GM23338 (cell line): Measurements from ENCODE around the gene OLFM1. TPM values are rescaled to one million over a fixed set of nuclear protein-coding genes. Genes with fewer than 3 reads are reported as not detected.

Experiments used
- ATAC-seq: fragments of 200-7000 bp; cut with Tn5 transposase; 3 replicates; pipeline ENCODE4 v1.9.1; 2020
- DNase-seq: peaks from one replicate; pipeline ENCODE4 v3.0.0-alpha.2; 2015; ENCODE audit warnings: low spot score
- H2AFZ ChIP-seq: fragments of 200-600 bp; sonication (generic); 2 replicates; pipeline ENCODE4 v1.8.0; 2016; ENCODE audit warnings: antibody characterized with exemption, mild to moderate bottlenecking, moderate library complexity
- H3F3A ChIP-seq: fragments of 200-600 bp; sonication (generic); replicated peaks from 2 replicates; pipeline ENCODE4 v1.8.0; 2017; ENCODE audit warnings: antibody characterized with exemption, mixed run types, low read depth
- H3K27ac ChIP-seq: fragments of 200-600 bp; sonication (generic); 2 replicates; pipeline ENCODE4 v1.6.1; 2016; ENCODE audit warnings: low read depth
- H3K27me3 ChIP-seq: fragments of 200-600 bp; sonication (generic); 2 replicates; pipeline ENCODE4 v1.8.0; 2016; ENCODE audit warnings: mild to moderate bottlenecking, mixed run types, moderate library complexity; ENCODE audit not compliant: insufficient read depth
- H3K36me3 ChIP-seq: fragments of 200-600 bp; sonication (generic); 2 replicates; pipeline ENCODE4 v1.8.0; 2016; ENCODE audit warnings: mild to moderate bottlenecking; ENCODE audit not compliant: insufficient read depth
- H3K4me1 ChIP-seq: fragments of 200-600 bp; sonication (generic); 2 replicates; pipeline ENCODE4 v1.8.0; 2016; ENCODE audit warnings: mild to moderate bottlenecking, moderate library complexity; ENCODE audit not compliant: insufficient read depth
- H3K4me2 ChIP-seq: fragments of 200-600 bp; sonication (generic); 2 replicates; pipeline ENCODE4 v1.7.1; 2017; ENCODE audit warnings: mixed run types
- H3K4me3 ChIP-seq: fragments of 200-600 bp; sonication (generic); 2 replicates; pipeline ENCODE4 v1.6.1; 2016; ENCODE audit warnings: mixed run types
- H3K79me2 ChIP-seq: fragments of 200-600 bp; sonication (generic); replicated peaks from 2 replicates; pipeline ENCODE4 v1.8.0; 2017; ENCODE audit warnings: mild to moderate bottlenecking; ENCODE audit not compliant: insufficient read depth
- H3K9me2 ChIP-seq: fragments of 200-600 bp; sonication (generic); 2 replicates; pipeline ENCODE4 v1.8.0; 2017; ENCODE audit not compliant: insufficient read depth
- H4K20me1 ChIP-seq: fragments of 200-600 bp; sonication (generic); replicated peaks from 2 replicates; pipeline ENCODE4 v1.8.0; 2017; ENCODE audit warnings: mild to moderate bottlenecking; ENCODE audit not compliant: insufficient read depth
- H3K27ac Mint-ChIP-seq: 2 replicates; pipeline ENCODE4 v1.8.0; 2020; ENCODE audit warnings: inconsistent platforms, mild to moderate bottlenecking, moderate library complexity, mixed read lengths
- H3K27me3 Mint-ChIP-seq: 3 replicates; pipeline ENCODE4 v1.8.0; 2022; ENCODE audit warnings: low read depth, mild to moderate bottlenecking, moderate library complexity, mixed read lengths, inconsistent platforms; ENCODE audit not compliant: insufficient read depth, poor library complexity
- H3K36me3 Mint-ChIP-seq: 3 replicates; pipeline ENCODE4 v1.8.0; 2021; ENCODE audit warnings: low read depth, mild to moderate bottlenecking, inconsistent platforms, moderate library complexity, mixed read lengths
- H3K4me1 Mint-ChIP-seq: 3 replicates; pipeline ENCODE4 v1.8.0; 2020; ENCODE audit warnings: mild to moderate bottlenecking, inconsistent platforms, mixed read lengths
- H3K4me3 Mint-ChIP-seq: 3 replicates; pipeline ENCODE4 v1.8.0; 2021; ENCODE audit warnings: moderate library complexity, mild to moderate bottlenecking, inconsistent platforms, mixed read lengths
- H3K9me3 Mint-ChIP-seq: 3 replicates; pipeline ENCODE4 v1.8.0; 2020; ENCODE audit warnings: moderate library complexity, mild to moderate bottlenecking, inconsistent platforms, mixed read lengths
- CREB1 ChIP-seq: fragments of 250-450 bp; sonication (Bioruptor Pico); IDR thresholded peaks from 2 replicates; pipeline ENCODE4 v1.5.0; 2020; ENCODE audit warnings: low read depth, mild to moderate bottlenecking, moderate library complexity
- ETS1 ChIP-seq: IDR thresholded peaks from 2 replicates; pipeline ENCODE4 v1.6.1; 2016; ENCODE audit warnings: antibody characterized with exemption
- EZH2phosphoT487 ChIP-seq: fragments of 200-600 bp; sonication (generic); IDR thresholded peaks from one replicate; pipeline ENCODE4 v1.8.1; 2018; ENCODE audit warnings: antibody characterized with exemption; ENCODE audit not compliant: unreplicated experiment
- JUNB ChIP-seq: IDR thresholded peaks from one replicate; pipeline ENCODE4 v1.6.1; 2016; ENCODE audit warnings: antibody characterized with exemption; ENCODE audit not compliant: unreplicated experiment
- NANOG ChIP-seq: IDR thresholded peaks from 2 replicates; pipeline ENCODE4 v1.6.1; 2016; ENCODE audit warnings: antibody characterized with exemption, borderline replicate concordance
- STAT1 ChIP-seq: IDR thresholded peaks from one replicate; pipeline ENCODE4 v1.6.1; 2016; ENCODE audit warnings: antibody characterized with exemption; ENCODE audit not compliant: unreplicated experiment
- ZNF114 ChIP-seq: fragments of 250-450 bp; sonication (Bioruptor Pico); IDR thresholded peaks from 2 replicates; pipeline ENCODE4 v1.5.0; 2020; ENCODE audit warnings: mild to moderate bottlenecking, moderate library complexity
- ZNF331 ChIP-seq: fragments of 250-450 bp; sonication (Bioruptor Pico); IDR thresholded peaks from 2 replicates; pipeline ENCODE4 v1.5.0; 2020; ENCODE audit warnings: low read depth, mild to moderate bottlenecking, moderate library complexity
- polyA plus RNA-seq: library from polyadenylated mRNA; unstranded; fragments of >200 nt; fragmentation: Nextera tagmentation; extraction: Ambion mirVana; gene quantifications from 2 replicates; pipeline ENCODE4 v1.2.1, GENCODE V29; 2016
- total RNA-seq: library from RNA; depleted of rRNA; stranded (reverse); fragments of >200 nt; shearing (Covaris generic); gene quantifications from 2 replicates; pipeline ENCODE4 v1.2.3, GENCODE V29; 2014
- TF ChIP-seq, protein P1 (sequence below): IDR thresholded peaks from one replicate; pipeline ENCODE4 v1.6.1; 2018; ENCODE audit warnings: antibody characterized with exemption; ENCODE audit not compliant: unreplicated experiment
- TF ChIP-seq, protein P2 (sequence below), 2 experiments: fragments of 200-600 bp in 1 of 2; sonication (generic) in 1 of 2; conservative IDR thresholded peaks; 2 replicates each; pipeline versions ENCODE4 v1.5.1 to v1.6.1; 2016 to 2017; ENCODE audit warnings: antibody characterized with exemption in 2 of 2, low read depth in 2 of 2, mild to moderate bottlenecking in 2 of 2, moderate library complexity in 1 of 2

OLFM1 gene
- total and polyA plus RNA-seq, 2 experiments from 2014 or later = 20.6 to 40.1 TPM

- no peak overlapping the region for H3K4me3 Mint-ChIP-seq
- no peaks in the 10 kb centered on the region for H3K27me3 ChIP-seq
- H3K4me3 ChIP-seq = no peak overlapping the region
- H3K36me3 Mint-ChIP-seq = peaks cover 3% of the 10 kb centered on the region; the same call in 2 of the 3 replicates
- H3K4me1 ChIP-seq = no peaks in the 10 kb centered on the region
- H2AFZ ChIP-seq = no peak overlapping the region
- no peaks in the 10 kb centered on the region for H3K4me1 Mint-ChIP-seq
- no peak overlapping the region for H3K27ac ChIP-seq
- H3K9me3 Mint-ChIP-seq = peaks cover 6% of the 10 kb centered on the region; the same call in 1 of the 3 replicates
- H3K9me2 ChIP-seq = no peaks in the 10 kb centered on the region
- H3K36me3 ChIP-seq = no peaks in the 10 kb centered on the region
- TF ChIP-seq, protein P1, sequence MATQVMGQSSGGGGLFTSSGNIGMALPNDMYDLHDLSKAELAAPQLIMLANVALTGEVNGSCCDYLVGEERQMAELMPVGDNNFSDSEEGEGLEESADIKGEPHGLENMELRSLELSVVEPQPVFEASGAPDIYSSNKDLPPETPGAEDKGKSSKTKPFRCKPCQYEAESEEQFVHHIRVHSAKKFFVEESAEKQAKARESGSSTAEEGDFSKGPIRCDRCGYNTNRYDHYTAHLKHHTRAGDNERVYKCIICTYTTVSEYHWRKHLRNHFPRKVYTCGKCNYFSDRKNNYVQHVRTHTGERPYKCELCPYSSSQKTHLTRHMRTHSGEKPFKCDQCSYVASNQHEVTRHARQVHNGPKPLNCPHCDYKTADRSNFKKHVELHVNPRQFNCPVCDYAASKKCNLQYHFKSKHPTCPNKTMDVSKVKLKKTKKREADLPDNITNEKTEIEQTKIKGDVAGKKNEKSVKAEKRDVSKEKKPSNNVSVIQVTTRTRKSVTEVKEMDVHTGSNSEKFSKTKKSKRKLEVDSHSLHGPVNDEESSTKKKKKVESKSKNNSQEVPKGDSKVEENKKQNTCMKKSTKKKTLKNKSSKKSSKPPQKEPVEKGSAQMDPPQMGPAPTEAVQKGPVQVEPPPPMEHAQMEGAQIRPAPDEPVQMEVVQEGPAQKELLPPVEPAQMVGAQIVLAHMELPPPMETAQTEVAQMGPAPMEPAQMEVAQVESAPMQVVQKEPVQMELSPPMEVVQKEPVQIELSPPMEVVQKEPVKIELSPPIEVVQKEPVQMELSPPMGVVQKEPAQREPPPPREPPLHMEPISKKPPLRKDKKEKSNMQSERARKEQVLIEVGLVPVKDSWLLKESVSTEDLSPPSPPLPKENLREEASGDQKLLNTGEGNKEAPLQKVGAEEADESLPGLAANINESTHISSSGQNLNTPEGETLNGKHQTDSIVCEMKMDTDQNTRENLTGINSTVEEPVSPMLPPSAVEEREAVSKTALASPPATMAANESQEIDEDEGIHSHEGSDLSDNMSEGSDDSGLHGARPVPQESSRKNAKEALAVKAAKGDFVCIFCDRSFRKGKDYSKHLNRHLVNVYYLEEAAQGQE = no peak
- TF ChIP-seq ETS1 = no peak
- TF ChIP-seq, protein P2, sequence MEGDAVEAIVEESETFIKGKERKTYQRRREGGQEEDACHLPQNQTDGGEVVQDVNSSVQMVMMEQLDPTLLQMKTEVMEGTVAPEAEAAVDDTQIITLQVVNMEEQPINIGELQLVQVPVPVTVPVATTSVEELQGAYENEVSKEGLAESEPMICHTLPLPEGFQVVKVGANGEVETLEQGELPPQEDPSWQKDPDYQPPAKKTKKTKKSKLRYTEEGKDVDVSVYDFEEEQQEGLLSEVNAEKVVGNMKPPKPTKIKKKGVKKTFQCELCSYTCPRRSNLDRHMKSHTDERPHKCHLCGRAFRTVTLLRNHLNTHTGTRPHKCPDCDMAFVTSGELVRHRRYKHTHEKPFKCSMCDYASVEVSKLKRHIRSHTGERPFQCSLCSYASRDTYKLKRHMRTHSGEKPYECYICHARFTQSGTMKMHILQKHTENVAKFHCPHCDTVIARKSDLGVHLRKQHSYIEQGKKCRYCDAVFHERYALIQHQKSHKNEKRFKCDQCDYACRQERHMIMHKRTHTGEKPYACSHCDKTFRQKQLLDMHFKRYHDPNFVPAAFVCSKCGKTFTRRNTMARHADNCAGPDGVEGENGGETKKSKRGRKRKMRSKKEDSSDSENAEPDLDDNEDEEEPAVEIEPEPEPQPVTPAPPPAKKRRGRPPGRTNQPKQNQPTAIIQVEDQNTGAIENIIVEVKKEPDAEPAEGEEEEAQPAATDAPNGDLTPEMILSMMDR (conservative IDR thresholded peaks at IDR 0.05; ENCODE audit: low read depth in 2 of 2) = no peak
- TF ChIP-seq EZH2phosphoT487 = no peak
- TF ChIP-seq STAT1 = no peak
- TF ChIP-seq ZNF331 = no peak
- no peak overlapping the region for H3K27ac Mint-ChIP-seq
- no peak for DNase-seq
- H3K27me3 Mint-ChIP-seq = peaks cover 16% of the 10 kb centered on the region
- H3K4me2 ChIP-seq = no peak overlapping the region
- no peaks in the 10 kb centered on the region for H4K20me1 ChIP-seq
- ATAC-seq = no peak
- no peaks in the 10 kb centered on the region for H3F3A ChIP-seq
- no peaks in the 10 kb centered on the region for H3K79me2 ChIP-seq
Observed at GRCh38 chr9:135130207-135130976, 42.9 kb downstream of the OLFM1 start.

GRCh38 chr9:135131488-135131887, 44.0 kb downstream of the OLFM1 start:
- no peak overlapping the region for H3K27ac Mint-ChIP-seq
- H2AFZ ChIP-seq = no peak overlapping the region
- no peaks in the 10 kb centered on the region for H3K9me2 ChIP-seq
- no peaks in the 10 kb centered on the region for H3F3A ChIP-seq
- peaks cover 16% of the 10 kb centered on the region for H3K27me3 Mint-ChIP-seq
- no peak overlapping the region for H3K4me3 Mint-ChIP-seq
- peaks cover 3% of the 10 kb centered on the region; the same call in 2 of the 3 replicates for H3K36me3 Mint-ChIP-seq
- H3K4me3 ChIP-seq = no peak overlapping the region
- no peaks in the 10 kb centered on the region for H3K4me1 ChIP-seq
- ATAC-seq (no peak), DNase-seq (no peak)
- no peak overlapping the region for H3K27ac ChIP-seq
- H3K27me3 ChIP-seq = no peaks in the 10 kb centered on the region
- H3K9me3 Mint-ChIP-seq = peaks cover 6% of the 10 kb centered on the region; the same call in 1 of the 3 replicates
- no peak overlapping the region for H3K4me2 ChIP-seq
- H3K36me3 ChIP-seq = no peaks in the 10 kb centered on the region
- no peaks in the 10 kb centered on the region for H3K4me1 Mint-ChIP-seq
- H3K79me2 ChIP-seq = no peaks in the 10 kb centered on the region
- H4K20me1 ChIP-seq = no peaks in the 10 kb centered on the region
- no peak for TF ChIP-seq ZNF331
- TF ChIP-seq ZNF114 (CRISPR knock-in tag) = no peak
- TF ChIP-seq ETS1 = no peak
- no peak for TF ChIP-seq CREB1 (CRISPR knock-in tag)
- TF ChIP-seq EZH2phosphoT487 = no peak
- TF ChIP-seq NANOG = no peak
- no peak for TF ChIP-seq JUNB
